Transverse colon (tissue), 4 donors: Measurements from ENCODE around the gene SPHK1.

Source experiments
- CTCF ChIP-seq, 5 experiments: fragments of 200-600 bp in 3 of 5; fragments of 450-650 bp in 2 of 5; sonication (generic) in 3 of 5; IDR thresholded peaks; 1 replicate in 2 of 5; 2 replicates in 3 of 5; pipeline ENCODE4 v1.5.1; 2016 to 2017; ENCODE audit warnings: antibody characterized with exemption in 5 of 5, inconsistent platforms in 3 of 5, mild to moderate bottlenecking in 2 of 5, moderate library complexity in 1 of 5
- POLR2AphosphoS5 ChIP-seq, 3 donors: sonication (generic); formaldehyde crosslinking; IDR thresholded peaks; one replicate each; pipeline ENCODE4 v1.6.1; 2016; ENCODE audit warnings: antibody characterized with exemption in 3 of 3

GRCh38 chr17:76383546-76384221, 725 bp upstream of the SPHK1 start:
- no peak for TF ChIP-seq POLR2AphosphoS5 (IDR thresholded peaks at IDR 0.05)
- peak in 3 of 5 experiments; percentile 19 to 54 (median 50) for TF ChIP-seq CTCF (IDR thresholded peaks at IDR 0.05)
